BLaER1 (cell line): ENCODE results near the gene PRKAA2.

Experiments used
- H3K27ac ChIP-seq: shearing (Covaris generic); formaldehyde crosslinking; 2 replicates; pipeline ENCODE4 v1.8.1; 2022
- H3K27me3 ChIP-seq: shearing (Covaris generic); formaldehyde crosslinking; 2 replicates; pipeline ENCODE4 v1.8.1; 2022
- H3K36me3 ChIP-seq: shearing (Covaris generic); formaldehyde crosslinking; 2 replicates; pipeline ENCODE4 v1.8.1; 2022
- H3K4me1 ChIP-seq: shearing (Covaris generic); formaldehyde crosslinking; 2 replicates; pipeline ENCODE4 v1.8.1; 2022
- H3K4me2 ChIP-seq: shearing (Covaris generic); formaldehyde crosslinking; 2 replicates; pipeline ENCODE4 v1.8.1; 2022
- H3K4me3 ChIP-seq: shearing (Covaris generic); formaldehyde crosslinking; 2 replicates; pipeline ENCODE4 v1.8.1; 2022
- H3K9ac ChIP-seq: shearing (Covaris generic); formaldehyde crosslinking; 2 replicates; pipeline ENCODE4 v1.8.1; 2022
- H3K9me3 ChIP-seq: shearing (Covaris generic); formaldehyde crosslinking; 2 replicates; pipeline ENCODE4 v1.8.1; 2022
- H4K20me1 ChIP-seq: shearing (Covaris generic); formaldehyde crosslinking; 2 replicates; pipeline ENCODE4 v1.8.1; 2022
- Cebpa-rat ChIP-seq: shearing (Covaris generic); IDR thresholded peaks from 2 replicates; pipeline ENCODE4 v1.8.1; 2022

PRKAA2 gene

GRCh38 chr1:56648546-56648945 lies 3.4 kb downstream of the PRKAA2 start:
- Histone ChIP-seq H3K9me3 (no peaks in the 10 kb centered on the region), H3K4me2 (no peak overlapping the region), H3K27me3 (peaks cover 25% of the 10 kb centered on the region), H3K9ac (no peak overlapping the region), H3K4me1 (peaks cover 15% of the 10 kb centered on the region), H3K36me3 (no peaks in the 10 kb centered on the region), H3K27ac (no peak overlapping the region), H3K4me3 (no peak overlapping the region), H4K20me1 (no peaks in the 10 kb centered on the region)
- TF ChIP-seq Cebpa-rat: no peak

GRCh38 chr1:56654126-56654923 lies 9.2 kb downstream of the PRKAA2 start:
- no peak overlapping the region for H3K4me3 ChIP-seq
- H3K4me1 ChIP-seq: no peaks in the 10 kb centered on the region
- no peak for TF ChIP-seq Cebpa-rat
- H3K4me2 ChIP-seq: no peak overlapping the region
- H3K9ac ChIP-seq: no peak overlapping the region
- H3K27me3 ChIP-seq: no peaks in the 10 kb centered on the region
- peaks cover 18% of the 10 kb centered on the region for H3K9me3 ChIP-seq
- no peak overlapping the region for H3K27ac ChIP-seq
- H3K36me3 ChIP-seq: no peaks in the 10 kb centered on the region; the same call in 1 of the 2 replicates
- H4K20me1 ChIP-seq: no peaks in the 10 kb centered on the region

GRCh38 chr1:56655991-56656613 lies 11.0 kb downstream of the PRKAA2 start:
- no peak overlapping the region for H3K4me3 ChIP-seq
- no peaks in the 10 kb centered on the region for H3K27me3 ChIP-seq
- no peak overlapping the region for H3K27ac ChIP-seq
- H3K36me3 ChIP-seq: no peaks in the 10 kb centered on the region; the same call in 1 of the 2 replicates
- no peak overlapping the region for H3K9ac ChIP-seq
- peaks cover 18% of the 10 kb centered on the region for H3K9me3 ChIP-seq
- no peaks in the 10 kb centered on the region for H4K20me1 ChIP-seq
- no peak for TF ChIP-seq Cebpa-rat
- H3K4me2 ChIP-seq: no peak overlapping the region
- no peaks in the 10 kb centered on the region for H3K4me1 ChIP-seq

GRCh38 chr1:56658254-56658653 lies 13.1 kb downstream of the PRKAA2 start:
- Histone ChIP-seq H3K36me3 (no peaks in the 10 kb centered on the region; the same call in 1 of the 2 replicates), H3K9me3 (peaks cover 18% of the 10 kb centered on the region), H3K4me1 (no peaks in the 10 kb centered on the region), H4K20me1 (no peaks in the 10 kb centered on the region), H3K4me2 (no peak overlapping the region), H3K27me3 (no peaks in the 10 kb centered on the region), H3K4me3 (no peak overlapping the region), H3K9ac (no peak overlapping the region), H3K27ac (no peak overlapping the region)
- no peak for TF ChIP-seq Cebpa-rat

- Histone ChIP-seq H4K20me1 (no peaks in the 10 kb centered on the region), H3K9me3 (peaks cover 18% of the 10 kb centered on the region), H3K4me1 (no peaks in the 10 kb centered on the region), H3K9ac (no peak overlapping the region), H3K36me3 (no peaks in the 10 kb centered on the region; the same call in 1 of the 2 replicates), H3K27ac (no peak overlapping the region), H3K4me3 (no peak overlapping the region), H3K27me3 (no peaks in the 10 kb centered on the region), H3K4me2 (no peak overlapping the region)
- TF ChIP-seq Cebpa-rat: no peak
Measured at GRCh38 chr1:56660293-56660692, 15.2 kb downstream of the PRKAA2 start.

- Histone ChIP-seq H3K27ac (no peak overlapping the region), H4K20me1 (no peaks in the 10 kb centered on the region), H3K36me3 (no peaks in the 10 kb centered on the region), H3K4me2 (no peak overlapping the region), H3K9ac (no peak overlapping the region), H3K4me3 (no peak overlapping the region), H3K9me3 (no peaks in the 10 kb centered on the region), H3K4me1 (no peaks in the 10 kb centered on the region), H3K27me3 (no peaks in the 10 kb centered on the region)
- TF ChIP-seq Cebpa-rat: no peak
Measured at GRCh38 chr1:56663846-56664245, 18.7 kb downstream of the PRKAA2 start.

- no peak for TF ChIP-seq Cebpa-rat
- H3K4me2 ChIP-seq: no peak overlapping the region
Measured at GRCh38 chr1:56665384-56665783, 20.3 kb downstream of the PRKAA2 start.

GRCh38 chr1:56666112-56666608 lies 21.0 kb downstream of the PRKAA2 start:
- H3K27ac ChIP-seq: no peak overlapping the region
- H3K9me3 ChIP-seq: no peaks in the 10 kb centered on the region
- H3K4me2 ChIP-seq: no peak overlapping the region
- no peaks in the 10 kb centered on the region for H3K27me3 ChIP-seq
- no peaks in the 10 kb centered on the region for H3K4me1 ChIP-seq
- H3K9ac ChIP-seq: no peak overlapping the region
- H3K4me3 ChIP-seq: no peak overlapping the region
- no peak for TF ChIP-seq Cebpa-rat
- no peaks in the 10 kb centered on the region for H3K36me3 ChIP-seq
- no peaks in the 10 kb centered on the region for H4K20me1 ChIP-seq

More at GRCh38 chr1:56665384-56665783, 20.3 kb downstream of the PRKAA2 start:
- H4K20me1 ChIP-seq: no peaks in the 10 kb centered on the region
- no peak overlapping the region for H3K9ac ChIP-seq
- H3K27ac ChIP-seq: no peak overlapping the region
- H3K9me3 ChIP-seq: no peaks in the 10 kb centered on the region
- no peaks in the 10 kb centered on the region for H3K4me1 ChIP-seq
- no peaks in the 10 kb centered on the region for H3K36me3 ChIP-seq
- no peaks in the 10 kb centered on the region for H3K27me3 ChIP-seq
- H3K4me3 ChIP-seq: no peak overlapping the region

- Histone ChIP-seq H3K4me2 (no peak overlapping the region), H3K27ac (no peak overlapping the region), H4K20me1 (no peaks in the 10 kb centered on the region), H3K9me3 (no peaks in the 10 kb centered on the region), H3K27me3 (no peaks in the 10 kb centered on the region), H3K4me1 (no peaks in the 10 kb centered on the region), H3K9ac (no peak overlapping the region), H3K4me3 (no peak overlapping the region), H3K36me3 (no peaks in the 10 kb centered on the region)
- no peak for TF ChIP-seq Cebpa-rat
Measured at GRCh38 chr1:56670350-56670749, 25.2 kb downstream of the PRKAA2 start.

- no peaks in the 10 kb centered on the region for H3K27me3 ChIP-seq
- H3K36me3 ChIP-seq: no peaks in the 10 kb centered on the region
- H3K4me2 ChIP-seq: no peak overlapping the region
- H3K4me3 ChIP-seq: no peak overlapping the region
- no peaks in the 10 kb centered on the region for H3K4me1 ChIP-seq
- no peak overlapping the region for H3K9ac ChIP-seq
- H4K20me1 ChIP-seq: no peaks in the 10 kb centered on the region
- H3K9me3 ChIP-seq: no peaks in the 10 kb centered on the region
- no peak for TF ChIP-seq Cebpa-rat
- H3K27ac ChIP-seq: no peak overlapping the region
Measured at GRCh38 chr1:56671085-56671484, 26.0 kb downstream of the PRKAA2 start.
